ENCODE data around the gene GSG1L.

The GSG1L gene

DNA sequence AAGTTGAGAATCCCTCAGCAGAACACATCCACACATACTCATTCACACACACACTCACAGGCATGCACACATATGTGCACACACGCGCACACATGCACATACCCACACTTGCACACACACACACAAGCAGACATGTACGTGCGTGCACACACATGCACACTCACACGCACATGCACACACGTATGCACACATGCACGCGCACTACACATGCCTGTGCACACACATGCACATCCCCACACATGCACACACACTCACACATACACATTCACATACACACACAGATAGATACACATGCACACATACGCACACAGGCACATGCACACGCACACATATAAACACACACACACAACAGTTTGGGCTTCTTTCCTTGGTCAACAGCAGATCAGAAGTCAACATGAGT lies 24.0 kb downstream of the GSG1L start:
- H3K4me3 ChIP-seq (ENCODE audit: low read length): no peak overlapping the region
- no peak for DNase-seq (ENCODE audit: low read depth)
- TF ChIP-seq, protein P1, sequence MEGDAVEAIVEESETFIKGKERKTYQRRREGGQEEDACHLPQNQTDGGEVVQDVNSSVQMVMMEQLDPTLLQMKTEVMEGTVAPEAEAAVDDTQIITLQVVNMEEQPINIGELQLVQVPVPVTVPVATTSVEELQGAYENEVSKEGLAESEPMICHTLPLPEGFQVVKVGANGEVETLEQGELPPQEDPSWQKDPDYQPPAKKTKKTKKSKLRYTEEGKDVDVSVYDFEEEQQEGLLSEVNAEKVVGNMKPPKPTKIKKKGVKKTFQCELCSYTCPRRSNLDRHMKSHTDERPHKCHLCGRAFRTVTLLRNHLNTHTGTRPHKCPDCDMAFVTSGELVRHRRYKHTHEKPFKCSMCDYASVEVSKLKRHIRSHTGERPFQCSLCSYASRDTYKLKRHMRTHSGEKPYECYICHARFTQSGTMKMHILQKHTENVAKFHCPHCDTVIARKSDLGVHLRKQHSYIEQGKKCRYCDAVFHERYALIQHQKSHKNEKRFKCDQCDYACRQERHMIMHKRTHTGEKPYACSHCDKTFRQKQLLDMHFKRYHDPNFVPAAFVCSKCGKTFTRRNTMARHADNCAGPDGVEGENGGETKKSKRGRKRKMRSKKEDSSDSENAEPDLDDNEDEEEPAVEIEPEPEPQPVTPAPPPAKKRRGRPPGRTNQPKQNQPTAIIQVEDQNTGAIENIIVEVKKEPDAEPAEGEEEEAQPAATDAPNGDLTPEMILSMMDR (conservative IDR thresholded peaks at IDR 0.05; ENCODE audit: low read length): no peak

DNA sequence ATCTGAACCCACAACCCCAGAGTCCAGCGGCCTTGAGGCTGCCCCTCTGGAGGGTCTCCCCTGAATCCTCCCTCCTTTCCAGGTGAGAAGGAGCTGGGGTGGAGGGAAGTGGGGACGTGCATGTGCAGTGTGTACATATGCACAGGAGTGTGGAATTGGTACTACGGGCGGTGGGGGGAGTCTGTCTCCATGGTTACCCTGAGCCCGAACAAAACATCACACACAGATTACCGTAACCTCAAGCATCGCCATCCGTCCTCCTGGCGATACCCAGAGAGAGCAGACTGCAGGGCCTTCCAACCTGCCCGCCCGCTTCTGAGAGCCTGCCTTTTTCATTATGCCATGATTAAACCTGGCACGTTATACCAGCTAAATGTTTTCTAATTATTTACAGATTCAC lies 25.1 kb downstream of the GSG1L start:
- H3K4me3 ChIP-seq (ENCODE audit: low read length): no peak overlapping the region
- TF ChIP-seq, protein P1 (conservative IDR thresholded peaks at IDR 0.05; ENCODE audit: low read length): no peak
- DNase-seq (ENCODE audit: low read depth): no peak

- TF ChIP-seq, protein P1 (conservative IDR thresholded peaks at IDR 0.05; ENCODE audit: low read length): no peak
- no peak overlapping the region for H3K4me3 ChIP-seq (ENCODE audit: low read length)
- no peak for DNase-seq (ENCODE audit: low read depth)
Measured at GRCh38 chr16:28035866-28036393, 27.6 kb downstream of the GSG1L start.

DNA sequence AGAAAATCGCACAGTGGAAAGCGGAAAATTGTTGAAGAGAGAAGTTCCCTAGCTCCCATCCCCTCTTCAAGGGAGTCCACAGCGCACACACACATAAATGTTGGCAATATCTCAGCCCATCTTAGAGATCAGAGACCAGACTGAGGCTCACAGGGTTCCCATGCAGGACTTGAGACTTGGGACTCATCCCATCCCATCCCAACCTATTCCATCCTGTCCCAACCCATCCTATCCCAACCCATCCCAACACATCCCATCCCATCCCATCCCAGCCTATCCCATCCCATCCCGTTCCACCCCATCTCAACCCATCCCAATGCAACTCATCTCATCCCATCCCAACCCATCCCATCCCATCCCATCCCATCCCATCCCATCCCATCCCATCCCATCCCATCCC lies 29.6 kb downstream of the GSG1L start:
- no peak overlapping the region for H3K4me3 ChIP-seq (ENCODE audit: low read length)
- TF ChIP-seq, protein P1 (conservative IDR thresholded peaks at IDR 0.05; ENCODE audit: low read length): no peak
- no peak for DNase-seq (ENCODE audit: low read depth)

DNA sequence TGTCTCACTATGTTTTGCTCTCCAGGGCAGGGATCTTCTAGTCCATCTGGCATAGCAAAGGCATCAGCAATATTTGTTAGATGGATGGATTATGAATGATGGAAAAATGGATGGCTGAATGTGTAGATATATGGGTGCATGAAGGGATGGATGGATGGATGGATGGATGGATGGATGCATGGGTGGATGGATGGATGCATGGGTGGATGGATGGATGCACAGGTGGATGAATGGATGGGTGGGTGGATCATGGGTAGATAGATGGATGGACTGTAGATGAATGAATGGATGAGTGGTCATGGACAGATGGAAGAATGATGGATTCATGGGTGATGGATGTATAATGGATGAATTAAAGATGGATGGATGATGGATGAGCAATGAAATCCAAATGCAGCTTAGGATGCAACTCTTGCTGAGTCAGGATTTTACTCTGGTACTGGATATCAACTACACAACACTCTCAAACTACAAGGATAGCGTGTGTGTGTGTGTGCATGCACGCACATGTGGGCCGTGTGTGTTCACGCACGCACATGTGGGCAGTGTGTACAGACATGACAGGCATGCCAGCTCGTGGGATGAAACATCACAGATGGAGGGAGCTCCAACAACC lies 34.0 kb downstream of the GSG1L start:
- DNase-seq (ENCODE audit: low read depth): no peak
- no peak overlapping the region for H3K4me3 ChIP-seq (ENCODE audit: low read length)
- TF ChIP-seq, protein P1 (conservative IDR thresholded peaks at IDR 0.05; ENCODE audit: low read length): no peak

- TF ChIP-seq, protein P1 (conservative IDR thresholded peaks at IDR 0.05; ENCODE audit: low read length): no peak
- H3K4me3 ChIP-seq (ENCODE audit: low read length): no peak overlapping the region
- no peak for DNase-seq (ENCODE audit: low read depth)
Measured at GRCh38 chr16:28027055-28027454, 36.5 kb downstream of the GSG1L start.

DNA sequence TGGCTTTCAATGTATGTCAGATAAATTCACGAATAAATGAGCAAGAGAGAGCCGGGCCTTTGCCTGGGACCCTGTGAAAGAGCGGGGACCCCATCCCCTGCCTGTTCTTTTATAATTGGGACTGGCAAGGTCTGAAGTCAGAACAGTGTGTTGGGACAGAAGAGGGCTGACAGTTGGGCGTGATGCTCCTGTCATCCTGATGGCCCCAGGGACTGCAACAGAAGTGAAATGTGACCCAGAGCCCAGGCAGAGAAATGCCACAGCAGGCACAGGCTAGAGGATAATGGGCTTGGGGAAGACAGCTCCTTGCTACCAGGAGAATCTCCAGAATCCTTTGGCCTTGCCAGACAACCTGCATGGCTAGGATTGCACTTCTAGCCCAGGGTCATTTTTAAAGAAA lies 37.9 kb downstream of the GSG1L start:
- TF ChIP-seq, protein P1 (conservative IDR thresholded peaks at IDR 0.05; ENCODE audit: low read length): no peak
- DNase-seq (ENCODE audit: low read depth): no peak

More for the DNA sequence above, 37.9 kb downstream of the GSG1L start:
- no peak overlapping the region for H3K4me3 ChIP-seq (ENCODE audit: low read length)

Data from AG10803 (cell line).